ENCODE data around the gene OAT.

- TF ChIP-seq SMC3 (IDR thresholded peaks at IDR 0.05; ENCODE audit: low read depth, low read length) (no peak), RFX5 (IDR thresholded peaks at IDR 0.05; ENCODE audit: low read depth, low read length) (no peak), MXI1 (IDR thresholded peaks at IDR 0.05; ENCODE audit: borderline replicate concordance, low read depth, low read length) (peak; percentile 44; the same call in 1 of the 2 replicates), POLR2A (IDR thresholded peaks at IDR 0.05; ENCODE audit: low read depth, low read length) (no peak), CHD1 (IDR thresholded peaks at IDR 0.05; ENCODE audit: low read depth, low read length) (no peak), RAD21 (IDR thresholded peaks at IDR 0.05; ENCODE audit: low read length) (no peak), ELK1 (IDR thresholded peaks at IDR 0.05; ENCODE audit: borderline replicate concordance, low read depth, low read length) (no peak), USF2 (IDR thresholded peaks at IDR 0.05; ENCODE audit: low read depth, low read length) (no peak), FOS (IDR thresholded peaks at IDR 0.05; ENCODE audit: low read depth, low read length) (no peak)
- TF ChIP-seq, protein P1, sequence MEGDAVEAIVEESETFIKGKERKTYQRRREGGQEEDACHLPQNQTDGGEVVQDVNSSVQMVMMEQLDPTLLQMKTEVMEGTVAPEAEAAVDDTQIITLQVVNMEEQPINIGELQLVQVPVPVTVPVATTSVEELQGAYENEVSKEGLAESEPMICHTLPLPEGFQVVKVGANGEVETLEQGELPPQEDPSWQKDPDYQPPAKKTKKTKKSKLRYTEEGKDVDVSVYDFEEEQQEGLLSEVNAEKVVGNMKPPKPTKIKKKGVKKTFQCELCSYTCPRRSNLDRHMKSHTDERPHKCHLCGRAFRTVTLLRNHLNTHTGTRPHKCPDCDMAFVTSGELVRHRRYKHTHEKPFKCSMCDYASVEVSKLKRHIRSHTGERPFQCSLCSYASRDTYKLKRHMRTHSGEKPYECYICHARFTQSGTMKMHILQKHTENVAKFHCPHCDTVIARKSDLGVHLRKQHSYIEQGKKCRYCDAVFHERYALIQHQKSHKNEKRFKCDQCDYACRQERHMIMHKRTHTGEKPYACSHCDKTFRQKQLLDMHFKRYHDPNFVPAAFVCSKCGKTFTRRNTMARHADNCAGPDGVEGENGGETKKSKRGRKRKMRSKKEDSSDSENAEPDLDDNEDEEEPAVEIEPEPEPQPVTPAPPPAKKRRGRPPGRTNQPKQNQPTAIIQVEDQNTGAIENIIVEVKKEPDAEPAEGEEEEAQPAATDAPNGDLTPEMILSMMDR (conservative IDR thresholded peaks at IDR 0.05; ENCODE audit: low read depth, low read length) = peak; percentile 17; the same call in 1 of the 2 replicates
Observed at GRCh38 chr10:124461642-124462347, 43.1 kb upstream of the OAT start, which contains the start of gene LHPP.
